CD4-positive, alpha-beta T cell treated with Interleukin-1 beta for 1 hour (primary cell): Measurements from ENCODE around the gene DNAJC6.
"Not testable (repeated sequence)": the region's sequence is repeated elsewhere in the genome, so short reads cannot be mapped to it uniquely, and the experiment has no call there.

Experiments
- DNase-seq, 2 donors: peaks; one replicate each; pipeline ENCODE4 v3.0.0-alpha.2; 2020 to 2022

DNAJC6 gene

GRCh38 chr1:65435987-65436386 lies 126.6 kb downstream of the DNAJC6 start:
- no peak for DNase-seq

GRCh38 chr1:65437616-65438015 lies 128.3 kb downstream of the DNAJC6 start:
- DNase-seq: no peak

- no peak for DNase-seq
These were observed 131.1 kb downstream of the DNAJC6 start for GRCh38 chr1:65440322-65440900.

- no peak for DNase-seq
These were observed 131.6 kb downstream of the DNAJC6 start for GRCh38 chr1:65440915-65441314.

GRCh38 chr1:65441464-65441863 lies 132.1 kb downstream of the DNAJC6 start:
- DNase-seq: no peak

- DNase-seq: no peak
These were observed 133.1 kb downstream of the DNAJC6 start for GRCh38 chr1:65442442-65442841.

- DNase-seq: no peak
These were observed 134.3 kb downstream of the DNAJC6 start for GRCh38 chr1:65443647-65444046.

- no peak for DNase-seq
These were observed 134.8 kb downstream of the DNAJC6 start for GRCh38 chr1:65444128-65444640.

- no peak for DNase-seq
These were observed 136.5 kb downstream of the DNAJC6 start for GRCh38 chr1:65445837-65446236.

GRCh38 chr1:65449214-65449823 lies 140.0 kb downstream of the DNAJC6 start:
- no peak for DNase-seq

GRCh38 chr1:65455678-65456077 lies 146.3 kb downstream of the DNAJC6 start:
- DNase-seq: not testable (repeated sequence)

GRCh38 chr1:65456481-65456880 lies 147.1 kb downstream of the DNAJC6 start:
- no peak for DNase-seq

GRCh38 chr1:65457868-65458267 lies 148.5 kb downstream of the DNAJC6 start:
- DNase-seq: no peak

GRCh38 chr1:65458730-65459396 lies 149.5 kb downstream of the DNAJC6 start:
- DNase-seq: no peak

GRCh38 chr1:65459397-65459768 lies 150.0 kb downstream of the DNAJC6 start:
- DNase-seq: peak in 1 of 2 donors; percentile 1
